Adipose tissue (tissue), 3 donors: Measurements from ENCODE around the gene OGFOD1. TPM values are rescaled to one million over a fixed set of nuclear protein-coding genes. Genes with fewer than 3 reads are reported as not detected.
"Not testable (repeated sequence)": the region's sequence is repeated elsewhere in the genome, so short reads cannot be mapped to it uniquely, and the experiment has no call there.

Experiments used
- H3K27ac ChIP-seq: one replicate; pipeline ENCODE4 v1.5.1; 2013; ENCODE audit warnings: low read depth, low read length
- WGBS, 3 donors: extraction: QIAGEN DNeasy Blood & Tissue Kit; methylation state at CpG; one replicate each; pipeline ENCODE4 v1.1.7; 2013; 5-methylcytosine and 5-hydroxymethylcytosine counted together
- polyA plus RNA-seq, 3 donors: library from polyadenylated mRNA; stranded (reverse); fragments of 200-250 nt; gene quantifications; one replicate each; pipeline ENCODE4 v1.2.3, GENCODE V29; 2013
- donor health status: healthy with polysubstance abuse.
- donor health status: Bipolar disorder and iron deficiency.
- donor health status: healthy.

OGFOD1 gene
- polyA plus RNA-seq, 3 donors: 7.8 to 25.7 (median 9.2) TPM

DNA sequence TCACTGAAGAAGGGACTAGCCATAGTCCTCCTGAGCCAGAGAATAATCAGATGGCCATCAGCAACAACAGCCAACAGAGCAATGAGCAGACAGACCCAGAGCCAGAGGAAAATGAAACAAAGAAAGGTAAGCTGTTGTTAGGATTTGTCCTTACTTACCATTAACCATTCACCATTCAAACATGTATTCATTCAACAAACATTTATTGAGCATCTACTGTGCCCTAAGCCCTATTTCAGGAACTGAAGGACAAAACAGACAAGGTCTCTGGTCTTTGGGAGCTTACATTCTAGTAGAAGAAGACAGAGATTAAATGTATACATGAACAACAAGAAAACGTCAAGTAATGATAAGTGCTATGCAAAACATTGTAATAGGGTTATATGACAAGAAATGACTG is 19.3 kb downstream of the OGFOD1 start:
- H3K27ac ChIP-seq: no peak overlapping the region
- WGBS, 3 donors: 89 to 97% (median 89%) methylated on average over 1 of the region's 1 CpG

DNA sequence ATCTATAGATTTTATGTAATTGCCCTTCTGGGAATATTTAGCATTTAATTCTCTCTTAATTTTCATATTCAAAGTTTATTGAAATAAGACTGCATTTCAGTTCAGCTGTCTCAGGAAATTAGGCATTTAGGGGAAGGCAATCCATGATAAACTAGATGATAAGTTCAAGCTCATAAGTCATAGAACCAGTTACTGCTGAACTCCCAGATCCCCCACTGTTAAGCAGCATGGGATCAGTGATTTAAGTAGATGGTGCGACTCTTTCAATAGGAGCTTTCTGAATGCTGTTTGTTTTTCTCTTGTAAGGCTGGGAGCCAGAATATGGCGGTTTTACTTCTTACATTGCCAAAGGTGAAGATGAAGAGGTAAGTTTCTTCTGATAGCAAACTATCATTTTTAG is 23.8 kb downstream of the OGFOD1 start:
- 86 to 95% (median 94%) methylated on average over 2 of the region's 2 CpGs for WGBS, 3 donors
- H3K27ac ChIP-seq: no peak overlapping the region

DNA sequence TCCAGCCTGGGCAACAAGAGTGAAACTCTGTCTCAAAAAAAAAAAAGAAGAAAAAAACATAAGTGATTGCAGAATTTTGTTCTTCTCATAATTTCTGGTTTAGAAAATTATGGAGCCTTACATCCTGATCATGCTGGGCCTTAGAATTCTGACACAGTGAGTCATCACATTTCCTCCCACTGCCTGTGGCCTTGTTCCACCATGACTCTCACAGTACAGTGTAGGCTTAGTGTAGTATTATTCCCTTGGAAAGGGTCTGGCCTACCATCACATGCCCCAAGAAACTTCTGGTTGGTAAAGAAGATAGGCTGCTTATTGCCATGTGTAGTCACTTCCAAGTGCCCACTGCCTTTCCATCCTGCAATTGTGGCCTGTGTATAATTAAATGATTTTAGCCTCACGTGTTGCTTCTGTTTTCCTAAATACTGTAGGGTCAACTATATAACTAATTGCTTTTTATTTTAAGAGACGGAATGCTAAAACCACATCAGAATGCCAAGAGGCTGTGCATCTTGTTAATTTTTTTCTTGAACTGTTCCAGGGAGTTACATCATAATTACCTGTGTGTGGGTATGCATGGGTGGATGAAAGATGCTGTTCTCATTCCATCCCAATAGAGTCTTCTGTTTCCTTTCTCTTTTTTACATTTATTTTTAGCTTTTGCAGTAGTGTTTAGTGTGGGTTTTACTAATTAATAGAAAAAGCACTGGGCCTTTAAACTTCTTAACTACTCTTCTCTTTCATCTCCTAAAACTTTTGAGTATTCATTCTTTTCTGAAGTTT is 25.9 kb downstream of the OGFOD1 start:
- WGBS, 3 donors: 87 to 93% (median 88%) methylated on average over 2 of the region's 2 CpGs
- H3K27ac ChIP-seq: no peak overlapping the region

DNA sequence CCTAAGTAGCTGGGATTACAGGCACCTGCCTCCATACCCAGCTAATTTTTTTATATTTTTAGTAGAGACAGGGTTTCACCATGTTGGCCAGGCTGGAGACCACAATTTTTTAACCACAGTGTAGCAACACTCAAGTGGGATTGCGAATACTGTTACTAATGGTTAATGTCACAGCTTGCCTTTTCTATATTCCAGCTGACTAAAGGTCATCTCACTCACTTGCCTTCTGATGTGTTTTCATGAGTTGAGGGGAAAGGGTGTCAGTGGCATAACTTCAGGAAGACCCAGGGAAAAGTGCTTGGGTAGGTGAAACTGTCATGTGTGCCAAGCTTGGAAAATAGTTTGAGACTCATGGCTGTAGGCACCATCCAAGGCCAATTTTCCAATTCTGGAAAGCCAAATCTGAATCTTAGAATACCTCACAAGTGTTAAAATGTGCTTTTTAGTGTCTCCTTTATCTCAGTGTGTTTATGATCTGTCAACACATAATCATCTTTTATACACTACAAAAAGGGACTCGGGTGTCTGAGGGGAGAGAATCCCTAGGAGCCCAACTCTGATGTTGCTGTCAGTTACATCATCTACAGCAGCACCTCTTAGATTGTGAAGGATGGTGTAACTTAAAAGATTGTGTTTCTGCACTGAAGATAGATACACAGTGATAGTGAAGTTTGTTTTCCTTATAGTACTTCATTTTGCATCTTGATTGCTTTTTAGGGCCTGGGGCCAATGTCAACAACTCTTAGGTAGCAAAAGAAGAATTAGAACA is 27.1 kb downstream of the OGFOD1 start:
- 60 to 91% (median 74%) methylated on average over 2 of the region's 2 CpGs for WGBS, 3 donors
- H3K27ac ChIP-seq: no peak overlapping the region

DNA sequence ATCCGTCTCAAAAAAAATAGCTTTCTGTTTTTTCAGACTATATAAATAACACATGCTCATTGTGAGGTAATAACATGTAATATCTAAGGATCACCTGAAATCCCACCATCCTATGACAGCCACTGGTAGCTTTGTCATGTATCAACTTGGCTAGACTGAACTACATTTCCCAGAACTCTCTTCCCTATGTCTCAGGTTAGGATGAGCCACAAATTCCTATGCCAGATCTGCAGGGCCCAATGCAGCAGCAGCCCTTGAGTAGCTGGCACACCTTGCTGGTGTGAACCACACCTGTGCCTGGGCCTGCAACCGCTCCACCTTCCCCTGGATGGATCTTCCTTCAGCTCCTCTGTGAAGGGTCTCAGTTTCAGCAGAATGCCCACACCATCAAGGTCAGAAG is 28.1 kb downstream of the OGFOD1 start:
- WGBS, 3 donors: 95 to 97% (median 95%) methylated on average over 2 of the region's 2 CpGs
- H3K27ac ChIP-seq: no peak overlapping the region

DNA sequence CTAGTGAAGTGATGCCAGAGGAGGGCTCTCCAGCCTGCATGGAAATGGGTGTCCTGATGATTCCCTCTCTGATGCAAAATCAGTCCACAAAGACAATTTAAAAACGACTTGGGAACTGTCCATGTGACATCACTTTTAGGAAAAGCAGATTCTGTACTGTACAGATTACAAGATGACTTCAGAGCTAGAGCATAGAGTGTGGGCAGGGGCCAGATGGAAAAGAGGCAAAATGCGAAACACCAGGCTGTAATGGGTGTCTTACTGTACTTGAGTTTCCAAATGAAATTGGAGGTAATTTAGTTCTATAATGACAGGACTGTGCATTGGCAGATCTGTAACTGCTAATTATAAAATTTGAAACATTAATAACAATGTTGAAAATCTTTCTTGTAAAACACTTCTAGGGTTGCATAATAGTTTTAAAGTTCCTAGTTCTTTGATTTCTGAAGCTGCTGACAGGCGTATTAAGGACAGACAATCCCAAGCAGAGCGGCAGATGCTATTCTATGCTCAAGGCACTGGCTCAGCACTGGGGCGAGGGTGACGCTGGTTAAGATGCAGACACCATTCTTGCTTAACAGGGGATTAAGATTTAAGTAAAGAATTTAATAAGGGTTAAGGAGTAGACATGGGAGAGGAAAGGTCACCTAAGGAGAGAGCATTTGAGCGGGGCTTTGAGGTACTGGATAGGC is 29.6 kb downstream of the OGFOD1 start:
- WGBS, 3 donors: 80 to 82% (median 80%) methylated on average over 7 of the region's 7 CpGs
- H3K27ac ChIP-seq: no peak overlapping the region

DNA sequence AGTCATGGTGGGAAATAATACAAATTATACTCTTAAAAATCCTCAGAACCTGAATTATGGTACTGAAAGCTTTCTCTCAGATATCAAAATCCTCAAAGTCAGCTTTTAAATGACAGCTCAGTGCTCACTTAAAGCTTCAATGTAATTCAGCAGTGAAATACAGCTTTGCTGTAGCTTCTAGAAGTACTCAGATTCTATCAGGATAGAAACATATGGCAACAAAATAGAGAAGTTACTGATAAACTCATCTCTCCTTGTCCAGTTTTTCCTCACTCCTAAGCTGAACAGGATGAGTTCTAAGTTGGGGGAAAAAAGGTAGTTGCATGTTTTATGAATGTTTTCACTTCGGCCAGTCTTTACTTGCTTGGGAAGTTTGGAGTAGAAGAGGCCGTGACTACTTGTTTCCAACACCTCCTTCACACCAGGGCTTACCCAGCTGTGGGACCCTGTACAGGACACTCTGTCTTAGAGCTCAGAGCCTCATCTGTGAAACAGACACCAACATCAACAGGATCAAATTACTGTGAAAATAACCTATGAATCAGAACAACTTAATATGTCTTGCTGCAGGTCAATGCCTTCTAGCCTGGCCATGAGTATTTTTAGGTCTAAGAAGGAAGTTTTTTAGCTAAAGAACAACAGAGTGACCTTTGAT is 30.2 kb downstream of the OGFOD1 start:
- 92 to 95% (median 95%) methylated on average over 2 of the region's 2 CpGs for WGBS, 3 donors

DNA sequence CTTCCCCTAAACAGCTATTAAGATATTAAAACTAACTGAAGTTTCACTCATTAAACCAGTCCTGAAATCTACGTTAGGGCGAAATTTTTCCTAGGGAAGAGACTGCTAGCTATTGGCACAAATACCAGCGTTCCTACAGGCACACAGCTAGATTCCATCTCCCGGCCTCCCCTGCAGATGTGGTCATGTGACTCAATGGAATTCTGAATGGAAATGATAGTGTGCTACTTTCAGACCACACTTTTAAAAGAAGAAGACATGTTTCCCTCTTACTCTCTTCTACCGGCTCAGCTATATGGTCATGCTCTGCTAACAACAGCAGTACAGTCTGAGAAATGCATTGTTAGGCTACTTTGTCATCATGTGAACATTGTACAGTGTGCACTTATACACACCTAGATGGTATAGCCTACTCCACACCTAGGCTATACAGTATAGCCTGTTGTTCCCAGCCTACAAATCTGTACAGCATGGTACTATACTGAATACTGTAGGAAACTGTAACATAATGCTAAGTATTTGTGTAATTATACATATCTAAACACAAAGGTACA is 31.4 kb downstream of the OGFOD1 start:
- no peak overlapping the region for H3K27ac ChIP-seq
- 87 to 89% (median 88%) methylated on average over 5 of the region's 5 CpGs for WGBS, 3 donors

More for the DNA sequence above, 30.2 kb downstream of the OGFOD1 start:
- no peak overlapping the region for H3K27ac ChIP-seq

DNA sequence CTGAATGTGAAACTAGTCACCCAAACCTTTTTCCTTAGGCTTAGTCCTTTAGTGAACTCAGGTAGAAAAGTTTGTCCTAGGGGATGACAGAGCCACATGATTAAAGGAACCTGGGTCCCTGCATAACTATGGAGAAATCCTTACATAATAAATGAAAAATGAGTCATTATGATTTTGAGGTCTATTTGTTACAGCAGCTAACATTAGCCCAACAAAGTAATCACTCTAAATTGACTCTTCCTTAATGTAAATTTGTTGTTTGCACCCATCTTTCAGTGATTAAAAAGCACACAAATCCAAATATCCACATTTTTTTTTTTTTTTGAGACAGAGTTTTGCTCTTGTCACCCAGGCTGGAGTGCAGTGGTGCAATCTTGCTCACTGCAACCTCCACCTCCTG is 32.0 kb downstream of the OGFOD1 start:
- H3K27ac ChIP-seq: no peak overlapping the region

DNA sequence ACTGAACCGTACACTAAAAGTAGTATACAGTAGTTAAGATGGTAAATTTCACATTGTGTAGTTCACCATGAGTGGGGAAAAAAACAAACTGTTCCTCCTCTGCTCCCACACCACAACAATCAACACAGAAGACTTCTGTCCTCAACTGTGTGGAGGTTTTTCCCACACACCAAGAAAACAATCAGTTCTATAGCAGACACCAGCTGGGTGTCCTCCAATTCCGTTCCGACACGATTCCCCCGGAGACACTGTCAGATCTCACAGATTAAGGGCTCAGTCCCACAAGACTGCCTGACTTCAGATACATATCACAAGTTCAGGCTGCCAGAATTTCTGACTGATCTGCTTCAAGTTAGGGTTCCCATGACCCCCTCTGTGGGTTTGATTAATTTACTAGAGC is 36.7 kb downstream of the OGFOD1 start:
- 72 to 78% (median 77%) methylated on average over 5 of the region's 5 CpGs for WGBS, 3 donors
- no peak overlapping the region for H3K27ac ChIP-seq

DNA sequence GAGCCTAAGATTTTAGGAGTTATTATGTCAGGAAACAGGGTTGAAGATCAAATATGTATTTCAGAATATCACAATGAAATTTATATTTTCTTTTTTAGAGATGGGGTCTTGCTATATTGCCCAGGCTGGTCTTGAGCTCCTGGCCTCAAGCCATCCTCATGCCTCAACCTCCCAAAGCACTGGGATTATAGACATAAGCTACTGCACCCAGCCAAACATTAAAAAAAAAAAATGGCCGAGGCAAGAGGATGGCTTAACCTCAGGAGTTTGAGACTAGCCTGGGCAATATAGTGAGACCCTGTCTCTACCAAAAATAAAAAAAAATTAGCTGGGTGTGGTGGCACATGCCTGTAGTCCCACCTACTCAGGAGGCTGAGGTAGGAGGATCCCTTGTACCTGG is 37.5 kb downstream of the OGFOD1 start:
- 95 to 98% (median 97%) methylated on average over 1 of the region's 1 CpG for WGBS, 3 donors
- H3K27ac ChIP-seq: not testable (repeated sequence)

DNA sequence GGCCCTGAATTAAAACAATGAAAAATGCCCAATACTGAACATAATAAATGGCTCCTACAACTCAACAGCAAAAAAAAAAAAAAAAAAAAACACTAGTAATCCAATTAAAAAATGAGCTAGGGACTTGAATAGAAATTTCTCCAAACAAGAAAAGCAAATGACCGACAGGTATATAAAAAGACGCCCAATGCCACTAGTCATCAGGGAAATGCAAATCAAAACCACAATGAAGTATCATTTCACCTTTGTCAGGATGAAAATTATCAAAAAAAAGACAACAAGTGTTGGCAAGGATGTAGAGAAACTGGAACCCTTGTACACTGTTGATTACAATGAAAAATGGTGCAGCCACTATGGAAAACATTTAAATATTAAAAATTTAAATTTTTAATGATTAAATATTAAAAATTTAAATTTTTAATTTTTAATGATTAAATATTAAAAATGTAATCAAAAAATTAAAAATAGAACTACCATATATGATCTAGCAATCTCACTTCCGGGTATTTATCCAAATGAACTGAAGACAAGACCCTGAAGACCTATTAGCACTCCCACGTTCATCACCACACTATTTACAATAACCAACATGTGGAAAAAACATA is 40.4 kb downstream of the OGFOD1 start:
- 94 to 96% (median 95%) methylated on average over 4 of the region's 4 CpGs for WGBS, 3 donors
- H3K27ac ChIP-seq: no peak overlapping the region

DNA sequence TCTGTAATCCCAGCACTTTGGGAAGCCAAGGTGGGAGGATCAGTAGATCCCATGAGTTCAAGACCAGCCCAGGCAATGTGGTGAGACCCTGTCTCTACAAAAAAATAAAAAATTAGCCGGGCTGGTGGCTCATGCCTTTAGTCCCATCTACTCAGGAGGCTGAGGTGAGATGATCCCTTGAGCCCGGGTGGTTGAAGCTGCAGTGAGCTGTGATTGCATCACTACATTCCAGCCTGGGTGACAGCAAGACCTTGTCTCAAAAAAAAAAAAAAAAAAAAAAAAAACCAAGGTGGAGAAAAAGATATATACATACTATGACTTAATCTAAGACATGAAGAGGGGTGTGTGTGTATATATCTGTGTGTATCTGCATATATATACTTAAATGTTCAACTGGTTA is 41.8 kb downstream of the OGFOD1 start:
- WGBS, 3 donors: 85 to 90% (median 85%) methylated on average over 2 of the region's 2 CpGs
- no peak overlapping the region for H3K27ac ChIP-seq

DNA sequence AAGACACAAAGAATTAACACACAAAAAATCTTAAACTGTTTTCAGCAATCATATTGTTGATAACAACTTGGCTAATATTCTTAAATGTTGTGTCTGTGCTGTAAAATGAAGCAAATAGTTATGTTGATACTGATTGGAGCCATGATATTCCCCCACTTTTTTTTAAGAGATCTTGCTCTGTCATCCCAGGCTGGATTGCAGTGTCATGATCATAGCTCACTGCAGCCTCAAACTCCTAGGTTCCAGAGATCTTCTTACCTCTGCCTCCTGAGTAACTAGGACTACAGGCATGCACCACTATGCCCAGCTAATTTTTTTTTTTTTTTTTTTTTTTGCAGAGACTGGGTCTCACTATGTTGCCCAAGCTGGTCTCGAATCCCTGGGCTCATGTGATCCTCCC is 42.5 kb downstream of the OGFOD1 start:
- no peak overlapping the region for H3K27ac ChIP-seq
- 100% methylated on average over 1 of the region's 1 CpG for WGBS, 3 donors

DNA sequence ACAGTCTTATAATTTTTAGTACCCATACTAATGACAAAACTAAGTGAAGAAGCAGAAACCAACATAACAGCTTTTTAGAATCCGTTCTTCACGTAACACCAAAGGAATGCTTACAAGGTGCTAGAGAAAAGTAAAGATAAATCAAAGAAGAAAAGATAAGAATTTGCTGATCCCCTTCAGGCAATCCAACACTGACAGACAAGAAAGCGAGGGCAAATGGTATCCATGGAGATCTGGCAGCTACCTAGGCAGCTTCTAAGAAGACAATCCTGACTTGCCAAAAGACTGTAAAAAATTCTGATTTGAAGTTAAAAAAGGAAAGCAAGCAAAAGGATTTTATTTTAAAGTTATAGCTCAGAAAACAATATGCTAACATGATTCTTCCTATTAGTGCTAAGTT is 53.8 kb downstream of the OGFOD1 start:
- H3K27ac ChIP-seq: no peak overlapping the region
- 84 to 95% (median 91%) methylated on average over 3 of the region's 3 CpGs for WGBS, 3 donors

DNA sequence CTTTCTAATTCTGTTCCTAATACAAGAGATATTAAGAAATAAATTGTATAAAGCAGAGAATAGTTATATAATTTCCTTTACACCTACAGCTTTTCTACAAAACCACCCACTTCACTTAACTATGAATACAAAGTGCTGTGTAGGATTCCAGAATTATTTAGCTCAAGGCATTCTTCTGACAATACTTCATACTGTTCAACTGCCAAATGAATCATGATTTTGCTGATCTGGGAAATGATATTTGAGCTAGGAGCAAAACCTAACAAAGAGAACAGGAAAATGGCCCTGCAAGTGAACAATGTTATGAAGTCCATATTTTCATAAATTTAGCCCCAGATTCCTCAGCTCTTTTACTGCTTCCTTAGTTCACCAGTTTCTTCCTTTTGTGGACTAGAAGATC is 55.6 kb downstream of the OGFOD1 start:
- no peak overlapping the region for H3K27ac ChIP-seq

DNA sequence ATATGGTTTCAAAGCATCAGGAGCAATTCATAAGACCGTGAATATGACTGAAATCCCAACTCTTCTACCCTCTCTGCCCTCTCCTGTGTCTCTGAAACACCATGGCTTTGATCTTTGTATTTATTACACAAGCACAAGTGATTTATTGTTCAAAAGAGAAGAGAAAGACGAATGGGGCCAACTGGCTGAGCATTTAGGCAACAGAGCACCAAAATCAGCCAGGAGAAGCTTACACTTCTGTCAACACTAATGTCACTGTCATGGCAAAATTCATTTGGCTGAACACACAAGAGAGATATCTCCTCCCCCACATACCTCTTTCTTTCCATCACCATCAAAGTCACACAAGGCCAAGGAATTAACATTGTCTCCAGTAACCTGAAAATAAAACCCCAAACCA is 59.2 kb downstream of the OGFOD1 start:
- no peak overlapping the region for H3K27ac ChIP-seq
- 71 to 83% (median 78%) methylated on average over 2 of the region's 2 CpGs for WGBS, 3 donors

DNA sequence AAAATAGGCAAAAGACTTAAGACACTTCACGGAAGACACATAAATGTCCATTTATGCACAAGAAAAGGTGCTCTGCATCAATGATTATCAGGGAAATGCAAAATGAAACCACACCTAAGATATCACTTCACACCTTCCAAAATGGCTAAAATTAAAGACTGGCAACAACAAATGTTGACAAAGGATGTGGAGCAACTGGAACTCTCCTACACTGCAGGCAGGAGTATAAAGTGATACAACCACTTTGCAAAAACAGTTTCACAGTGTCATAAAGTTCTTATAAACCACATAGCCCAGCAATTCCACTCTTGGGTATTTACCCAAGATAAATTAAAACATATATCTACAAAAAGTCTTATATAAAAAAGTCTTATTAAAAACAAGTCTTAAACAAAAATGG is 60.7 kb downstream of the OGFOD1 start:
- H3K27ac ChIP-seq: no peak overlapping the region
- 97 to 100% (median 97%) methylated on average over 1 of the region's 1 CpG for WGBS, 3 donors
